OCI-LY3 (cell line): Measurements from ENCODE around the gene RNASE13.

Source experiments
- EZH2phosphoT487 ChIP-seq: fragments of 200-600 bp; shearing (Covaris generic); IDR thresholded peaks from 2 replicates; pipeline ENCODE4 v1.6.1; 2018; ENCODE audit warnings: antibody characterized with exemption, mixed run types, low read depth
- TF ChIP-seq, protein P1 (sequence below): fragments of 200-600, 300-600 bp; sonication (generic); IDR thresholded peaks from 2 replicates; pipeline ENCODE4 v1.5.1; 2014; ENCODE audit warnings: antibody characterized with exemption, low read length, low read depth

DNA sequence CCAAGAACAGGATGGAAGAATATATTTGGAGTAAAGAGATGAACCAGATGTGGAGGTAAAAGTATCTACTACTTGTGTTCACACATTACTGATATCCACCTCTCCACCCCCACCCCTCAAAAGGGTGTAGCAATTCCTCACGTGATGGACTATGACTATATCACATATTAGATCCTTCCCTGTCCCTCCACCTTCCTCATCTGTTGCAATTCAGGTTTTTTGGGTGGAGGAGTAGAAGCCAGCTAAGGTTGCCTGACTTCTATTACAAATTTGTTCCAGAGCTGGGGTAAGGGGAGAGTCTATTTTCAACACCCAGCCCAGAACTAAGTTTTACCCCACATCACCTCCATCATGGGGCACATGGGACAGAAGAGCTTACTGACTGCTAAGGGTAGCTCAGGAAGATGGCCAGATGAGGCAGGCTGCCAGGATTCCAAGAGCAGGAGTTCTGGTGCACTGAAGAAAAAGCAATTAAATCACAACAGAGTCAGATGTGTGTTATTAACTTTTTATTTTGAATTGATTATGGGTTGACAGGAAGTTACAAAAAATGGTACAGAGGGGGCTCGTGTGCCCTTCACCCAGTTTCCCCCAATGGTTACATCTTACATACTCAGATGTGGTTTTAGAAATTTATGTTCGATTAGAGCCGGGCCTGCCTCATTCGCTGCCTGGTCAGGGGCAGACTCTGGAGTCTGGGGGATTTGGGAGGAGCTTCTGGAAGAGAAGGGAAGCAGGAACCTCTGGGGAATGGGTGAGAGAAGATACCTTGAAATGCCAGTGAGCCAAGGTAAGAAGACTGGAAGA, 2.1 kb downstream of the RNASE13 start:
- TF ChIP-seq, protein P1, sequence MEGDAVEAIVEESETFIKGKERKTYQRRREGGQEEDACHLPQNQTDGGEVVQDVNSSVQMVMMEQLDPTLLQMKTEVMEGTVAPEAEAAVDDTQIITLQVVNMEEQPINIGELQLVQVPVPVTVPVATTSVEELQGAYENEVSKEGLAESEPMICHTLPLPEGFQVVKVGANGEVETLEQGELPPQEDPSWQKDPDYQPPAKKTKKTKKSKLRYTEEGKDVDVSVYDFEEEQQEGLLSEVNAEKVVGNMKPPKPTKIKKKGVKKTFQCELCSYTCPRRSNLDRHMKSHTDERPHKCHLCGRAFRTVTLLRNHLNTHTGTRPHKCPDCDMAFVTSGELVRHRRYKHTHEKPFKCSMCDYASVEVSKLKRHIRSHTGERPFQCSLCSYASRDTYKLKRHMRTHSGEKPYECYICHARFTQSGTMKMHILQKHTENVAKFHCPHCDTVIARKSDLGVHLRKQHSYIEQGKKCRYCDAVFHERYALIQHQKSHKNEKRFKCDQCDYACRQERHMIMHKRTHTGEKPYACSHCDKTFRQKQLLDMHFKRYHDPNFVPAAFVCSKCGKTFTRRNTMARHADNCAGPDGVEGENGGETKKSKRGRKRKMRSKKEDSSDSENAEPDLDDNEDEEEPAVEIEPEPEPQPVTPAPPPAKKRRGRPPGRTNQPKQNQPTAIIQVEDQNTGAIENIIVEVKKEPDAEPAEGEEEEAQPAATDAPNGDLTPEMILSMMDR: no peak
- TF ChIP-seq EZH2phosphoT487: no peak
